ENCODE results near the gene EYA2.

The EYA2 gene

DNA sequence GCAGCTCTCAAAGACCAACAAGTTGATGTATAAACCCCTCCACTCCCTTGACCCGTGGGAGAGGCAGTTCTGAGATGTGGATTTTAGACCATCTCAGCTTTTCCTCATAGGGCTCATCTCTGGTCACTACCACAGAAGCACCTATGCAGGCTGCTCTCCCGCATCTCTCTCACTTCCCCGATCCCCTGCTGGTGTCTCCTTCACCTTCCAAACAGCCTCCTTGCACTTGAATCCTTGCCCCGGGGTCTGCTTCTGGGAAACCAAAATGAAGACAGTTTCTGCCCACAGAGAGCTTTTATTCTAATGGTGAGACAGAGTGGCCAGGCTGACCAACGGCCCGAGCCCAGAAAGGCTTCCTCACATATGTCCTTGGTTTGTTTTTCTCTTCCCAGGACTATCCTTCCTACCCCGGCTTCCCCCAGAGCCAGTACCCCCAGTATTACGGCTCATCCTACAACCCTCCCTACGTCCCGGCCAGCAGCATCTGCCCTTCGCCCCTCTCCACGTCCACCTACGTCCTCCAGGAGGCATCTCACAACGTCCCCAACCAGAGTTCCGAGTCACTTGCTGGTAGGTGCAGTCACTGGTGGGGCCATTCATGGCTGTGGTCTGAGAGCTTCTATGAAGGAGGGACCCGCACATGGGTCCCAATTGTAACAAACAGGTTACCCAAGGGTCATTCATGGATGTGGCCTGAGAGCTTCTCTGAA, 179.3 kb downstream of the EYA2 start:
- H3K4me3 ChIP-seq (ENCODE audit: low read length in 2 of 2), result no peak overlapping the region
- H3K4ac ChIP-seq (ENCODE audit: low read length), result no peak overlapping the region
- peaks cover 0 to 2% (median 0%) of the 10 kb centered on the region in 3 experiments for H3K27me3 ChIP-seq (ENCODE audit: control insufficient read depth in 3 of 3, insufficient read depth in 3 of 3, low read depth in 1 of 3, low read length in 3 of 3)
- H3K4me1 ChIP-seq (ENCODE audit: control insufficient read depth in 2 of 2, insufficient read depth in 1 of 2, low read depth in 1 of 2, low read length in 2 of 2), result no peaks in the 10 kb centered on the region
- no peak overlapping the region for H3K9ac ChIP-seq (ENCODE audit: low read depth, low read length, poor library complexity)
- no peak overlapping the region for H2AFZ ChIP-seq (ENCODE audit: low read length)
- no peak for DNase-seq (ENCODE audit: low spot score)
- no peak overlapping the region for H3K27ac ChIP-seq (replicated peaks; ENCODE audit: low read length)
- H3K23ac ChIP-seq (ENCODE audit: low read depth, low read length, poor library complexity), result no peak overlapping the region
- H2AK5ac ChIP-seq (ENCODE audit: low read depth, low read length), result no peak overlapping the region
- no peak overlapping the region for H2BK12ac ChIP-seq (ENCODE audit: low read length)
- H3K79me1 ChIP-seq (ENCODE audit: low read depth, low read length), result no peaks in the 10 kb centered on the region
- peak overlapping the region; percentile 75 for H4K8ac ChIP-seq (ENCODE audit: low read depth, low read length)
- H2BK15ac ChIP-seq (ENCODE audit: low read length), result peak overlapping the region; percentile 76
- no peak overlapping the region for H2BK5ac ChIP-seq (ENCODE audit: low read length)
- peak overlapping the region; percentile 54 for H3K18ac ChIP-seq (ENCODE audit: low read length)
- no peak overlapping the region for H4K91ac ChIP-seq (ENCODE audit: low read depth, low read length, poor library complexity)
- H3K4me2 ChIP-seq (ENCODE audit: insufficient read depth, low read length, poor library complexity, severe bottlenecking), result no peak overlapping the region
- no CpG with 5 or more reads among the region's 16 CpGs for WGBS, 2 donors (ENCODE audit: extremely low coverage in 2 of 2, insufficient read length in 2 of 2, insufficient replicate concordance in 1 of 2)
- H3K14ac ChIP-seq (ENCODE audit: low read length), result no peak overlapping the region
- H3K9me3 ChIP-seq (replicated peaks in 1 of 2; ENCODE audit: control insufficient read depth in 2 of 2, insufficient read depth in 1 of 2, low read depth in 1 of 2, low read length in 2 of 2), result peaks cover 0 to 11% of the 10 kb centered on the region in 2 donors
- no peak overlapping the region for H2BK120ac ChIP-seq (ENCODE audit: low read depth, low read length)
- H3K36me3 ChIP-seq (replicated peaks in 1 of 2; ENCODE audit: control insufficient read depth in 2 of 2, insufficient read depth in 2 of 2, low read length in 2 of 2), result peaks cover 0 to 1% of the 10 kb centered on the region in 2 donors

DNA sequence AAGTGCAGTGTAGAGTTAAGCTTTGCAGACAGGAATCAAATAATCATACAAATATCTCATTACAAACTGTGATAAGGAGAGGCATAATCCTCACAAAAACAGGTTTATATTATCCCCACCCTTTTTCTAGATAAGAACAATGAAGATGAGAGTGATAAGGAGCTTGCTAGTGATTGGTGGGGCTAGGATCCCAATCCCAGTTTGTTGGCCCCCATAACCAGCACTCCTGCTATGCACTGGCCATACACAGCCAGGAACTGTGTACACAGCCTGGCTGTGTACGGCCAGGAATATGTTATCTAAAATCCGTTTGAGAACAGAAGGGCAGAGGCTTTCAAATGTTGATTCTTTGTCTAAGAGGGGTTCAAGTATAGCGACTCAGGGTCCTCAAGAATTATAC, 180.6 kb downstream of the EYA2 start:
- DNase-seq (ENCODE audit: low spot score), result no peak
- Histone ChIP-seq H2AK5ac (ENCODE audit: low read depth, low read length) (no peak overlapping the region), H4K91ac (ENCODE audit: low read depth, low read length, poor library complexity) (no peak overlapping the region), H3K4ac (ENCODE audit: low read length) (no peak overlapping the region), H4K8ac (ENCODE audit: low read depth, low read length) (no peak overlapping the region), H3K14ac (ENCODE audit: low read length) (no peak overlapping the region), H2BK5ac (ENCODE audit: low read length) (no peak overlapping the region), H2BK120ac (ENCODE audit: low read depth, low read length) (no peak overlapping the region), H3K18ac (ENCODE audit: low read length) (no peak overlapping the region), H3K4me1 (ENCODE audit: control insufficient read depth in 2 of 2, insufficient read depth in 1 of 2, low read depth in 1 of 2, low read length in 2 of 2) (no peaks in the 10 kb centered on the region), H3K9ac (ENCODE audit: low read depth, low read length, poor library complexity) (no peak overlapping the region), H3K4me2 (ENCODE audit: insufficient read depth, low read length, poor library complexity, severe bottlenecking) (no peak overlapping the region), H3K4me3 (ENCODE audit: low read length in 2 of 2) (no peak overlapping the region), H3K23ac (ENCODE audit: low read depth, low read length, poor library complexity) (no peak overlapping the region), H3K9me3 (replicated peaks in 1 of 2; ENCODE audit: control insufficient read depth in 2 of 2, insufficient read depth in 1 of 2, low read depth in 1 of 2, low read length in 2 of 2) (peaks cover 0 to 11% of the 10 kb centered on the region in 2 donors), H3K36me3 (replicated peaks in 1 of 2; ENCODE audit: control insufficient read depth in 2 of 2, insufficient read depth in 2 of 2, low read length in 2 of 2) (peaks cover 0 to 1% of the 10 kb centered on the region in 2 donors), H3K79me1 (ENCODE audit: low read depth, low read length) (no peaks in the 10 kb centered on the region), H3K27me3 (ENCODE audit: control insufficient read depth in 3 of 3, insufficient read depth in 3 of 3, low read depth in 1 of 3, low read length in 3 of 3) (peaks cover 0 to 2% (median 0%) of the 10 kb centered on the region in 3 experiments), H2BK15ac (ENCODE audit: low read length) (no peak overlapping the region), H3K27ac (replicated peaks; ENCODE audit: low read length) (no peak overlapping the region), H2AFZ (ENCODE audit: low read length) (no peak overlapping the region), H2BK12ac (ENCODE audit: low read length) (no peak overlapping the region)
- WGBS, 2 donors (ENCODE audit: extremely low coverage in 2 of 2, insufficient read length in 2 of 2, insufficient replicate concordance in 1 of 2), result no CpG with 5 or more reads among the region's 3 CpGs

DNA sequence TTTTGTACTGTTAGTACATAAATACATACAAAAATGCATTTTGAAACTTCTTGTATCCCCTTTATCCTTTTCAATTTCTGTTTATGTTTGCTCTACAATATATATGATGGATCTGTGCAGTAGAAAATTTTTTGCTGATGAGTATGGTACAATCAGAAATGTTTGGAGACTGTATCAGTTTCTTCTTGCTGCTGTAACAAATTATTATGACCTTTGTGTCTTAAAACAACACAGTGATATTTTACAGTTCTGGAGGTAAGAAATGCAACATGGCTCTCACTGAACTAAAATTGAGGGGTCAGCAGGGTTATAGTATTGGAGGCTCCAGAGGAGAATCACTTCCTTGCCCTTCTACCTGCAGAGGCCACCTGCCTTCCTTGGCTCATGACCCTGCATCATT, 184.4 kb downstream of the EYA2 start:
- H3K9me3 ChIP-seq (replicated peaks in 1 of 2; ENCODE audit: control insufficient read depth in 2 of 2, insufficient read depth in 1 of 2, low read depth in 1 of 2, low read length in 2 of 2), result peaks cover 0 to 10% of the 10 kb centered on the region in 2 donors
- H4K91ac ChIP-seq (ENCODE audit: low read depth, low read length, poor library complexity), result no peak overlapping the region
- H2BK12ac ChIP-seq (ENCODE audit: low read length), result no peak overlapping the region
- H3K4me2 ChIP-seq (ENCODE audit: insufficient read depth, low read length, poor library complexity, severe bottlenecking), result no peak overlapping the region
- H2BK15ac ChIP-seq (ENCODE audit: low read length), result no peak overlapping the region
- H3K27ac ChIP-seq (replicated peaks; ENCODE audit: low read length), result no peak overlapping the region
- peaks cover 0 to 1% of the 10 kb centered on the region in 2 donors for H3K36me3 ChIP-seq (replicated peaks in 1 of 2; ENCODE audit: control insufficient read depth in 2 of 2, insufficient read depth in 2 of 2, low read length in 2 of 2)
- no peak overlapping the region for H3K4ac ChIP-seq (ENCODE audit: low read length)
- H3K27me3 ChIP-seq (ENCODE audit: control insufficient read depth in 3 of 3, insufficient read depth in 3 of 3, low read depth in 1 of 3, low read length in 3 of 3), result peaks cover 0 to 2% (median 0%) of the 10 kb centered on the region in 3 experiments
- H3K4me3 ChIP-seq (ENCODE audit: low read length in 2 of 2), result no peak overlapping the region
- H3K9ac ChIP-seq (ENCODE audit: low read depth, low read length, poor library complexity), result no peak overlapping the region
- H2AFZ ChIP-seq (ENCODE audit: low read length), result no peak overlapping the region
- no peak overlapping the region for H3K14ac ChIP-seq (ENCODE audit: low read length)
- H3K18ac ChIP-seq (ENCODE audit: low read length), result no peak overlapping the region
- DNase-seq (ENCODE audit: low spot score), result no peak
- H2BK5ac ChIP-seq (ENCODE audit: low read length), result no peak overlapping the region
- H3K4me1 ChIP-seq (ENCODE audit: control insufficient read depth in 2 of 2, insufficient read depth in 1 of 2, low read depth in 1 of 2, low read length in 2 of 2), result no peaks in the 10 kb centered on the region
- no peak overlapping the region for H2AK5ac ChIP-seq (ENCODE audit: low read depth, low read length)
- H2BK120ac ChIP-seq (ENCODE audit: low read depth, low read length), result no peak overlapping the region
- no peak overlapping the region for H3K23ac ChIP-seq (ENCODE audit: low read depth, low read length, poor library complexity)
- H3K79me1 ChIP-seq (ENCODE audit: low read depth, low read length), result no peaks in the 10 kb centered on the region
- H4K8ac ChIP-seq (ENCODE audit: low read depth, low read length), result no peak overlapping the region

DNA sequence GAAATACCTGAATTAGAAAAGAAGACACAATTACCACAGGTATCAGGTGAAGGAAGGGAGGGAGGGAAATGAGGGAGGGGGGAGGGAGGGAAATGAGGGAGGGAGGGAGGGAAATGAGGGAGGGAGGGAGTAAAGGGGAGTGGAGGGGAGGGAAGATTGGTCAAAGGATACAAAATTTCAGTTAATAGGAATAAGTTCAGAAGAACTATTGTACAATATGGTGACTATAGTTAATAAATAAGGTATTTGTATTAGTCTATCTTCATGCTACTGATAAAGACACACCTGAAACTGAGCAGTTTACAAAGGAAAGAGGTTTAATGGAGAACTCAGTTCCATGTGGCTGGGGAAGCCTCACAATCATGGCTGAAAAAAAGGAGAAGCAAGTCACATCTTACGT, 185.7 kb downstream of the EYA2 start:
- no peak overlapping the region for H3K9ac ChIP-seq (ENCODE audit: low read depth, low read length, poor library complexity)
- H2BK5ac ChIP-seq (ENCODE audit: low read length), result no peak overlapping the region
- no peak overlapping the region for H2BK120ac ChIP-seq (ENCODE audit: low read depth, low read length)
- no peak overlapping the region for H2AFZ ChIP-seq (ENCODE audit: low read length)
- no peaks in the 10 kb centered on the region for H3K79me1 ChIP-seq (ENCODE audit: low read depth, low read length)
- H3K18ac ChIP-seq (ENCODE audit: low read length), result no peak overlapping the region
- no peak overlapping the region for H2AK5ac ChIP-seq (ENCODE audit: low read depth, low read length)
- no peak overlapping the region for H4K8ac ChIP-seq (ENCODE audit: low read depth, low read length)
- H3K4me1 ChIP-seq (ENCODE audit: control insufficient read depth in 2 of 2, insufficient read depth in 1 of 2, low read depth in 1 of 2, low read length in 2 of 2), result no peaks in the 10 kb centered on the region
- H3K23ac ChIP-seq (ENCODE audit: low read depth, low read length, poor library complexity), result no peak overlapping the region
- no peak overlapping the region for H4K91ac ChIP-seq (ENCODE audit: low read depth, low read length, poor library complexity)
- no peak overlapping the region for H2BK12ac ChIP-seq (ENCODE audit: low read length)
- H3K4ac ChIP-seq (ENCODE audit: low read length), result no peak overlapping the region
- peaks cover 0 to 1% of the 10 kb centered on the region in 2 donors for H3K36me3 ChIP-seq (replicated peaks in 1 of 2; ENCODE audit: control insufficient read depth in 2 of 2, insufficient read depth in 2 of 2, low read length in 2 of 2)
- DNase-seq (ENCODE audit: low spot score), result no peak
- H3K9me3 ChIP-seq (replicated peaks in 1 of 2; ENCODE audit: control insufficient read depth in 2 of 2, insufficient read depth in 1 of 2, low read depth in 1 of 2, low read length in 2 of 2), result peaks cover 0 to 5% of the 10 kb centered on the region in 2 donors
- no CpG with 5 or more reads among the region's 1 CpG for WGBS, 2 donors (ENCODE audit: extremely low coverage in 2 of 2, insufficient read length in 2 of 2, insufficient replicate concordance in 1 of 2)
- H3K4me3 ChIP-seq (ENCODE audit: low read length in 2 of 2), result no peak overlapping the region
- no peak overlapping the region for H3K14ac ChIP-seq (ENCODE audit: low read length)
- no peak overlapping the region for H2BK15ac ChIP-seq (ENCODE audit: low read length)
- H3K27ac ChIP-seq (replicated peaks; ENCODE audit: low read length), result no peak overlapping the region
- peaks cover 0 to 2% (median 0%) of the 10 kb centered on the region in 3 experiments for H3K27me3 ChIP-seq (ENCODE audit: control insufficient read depth in 3 of 3, insufficient read depth in 3 of 3, low read depth in 1 of 3, low read length in 3 of 3)
- H3K4me2 ChIP-seq (ENCODE audit: insufficient read depth, low read length, poor library complexity, severe bottlenecking), result no peak overlapping the region

Data from neuronal stem cell (in vitro differentiated cells).